GM18498 (cell line): ENCODE results near the gene IL34.

Experiments
- ATAC-seq: cut with Tn5 transposase; IDR thresholded peaks from one replicate; pipeline ENCODE4 v1.9.1; 2021; ENCODE audit warnings: mild to moderate bottlenecking, moderate library complexity; ENCODE audit not compliant: unreplicated experiment

The IL34 gene

GRCh38 chr16:70687102-70687511, 40.7 kb downstream of the IL34 start:
- no peak for ATAC-seq

- ATAC-seq = no peak
Measured at GRCh38 chr16:70687671-70688245, 41.4 kb downstream of the IL34 start.

- ATAC-seq = no peak
Measured at GRCh38 chr16:70688246-70688742, 41.9 kb downstream of the IL34 start.

- no peak for ATAC-seq
Measured at GRCh38 chr16:70689035-70689969, 42.9 kb downstream of the IL34 start.

- no peak for ATAC-seq
Measured at GRCh38 chr16:70689970-70690891, 43.9 kb downstream of the IL34 start.

GRCh38 chr16:70691223-70692129, 45.1 kb downstream of the IL34 start:
- no peak for ATAC-seq

- ATAC-seq = no peak
Measured at GRCh38 chr16:70692130-70692872, 45.9 kb downstream of the IL34 start.

GRCh38 chr16:70692873-70693671, 46.7 kb downstream of the IL34 start:
- no peak for ATAC-seq

- no peak for ATAC-seq
Measured at GRCh38 chr16:70694088-70694867, 47.9 kb downstream of the IL34 start.

GRCh38 chr16:70694868-70695218, 48.5 kb downstream of the IL34 start:
- no peak for ATAC-seq

GRCh38 chr16:70695331-70696070, 49.1 kb downstream of the IL34 start:
- ATAC-seq = no peak

- ATAC-seq = no peak
Measured at GRCh38 chr16:70696355-70696754, 50.0 kb downstream of the IL34 start.

GRCh38 chr16:70696952-70697593, 50.7 kb downstream of the IL34 start:
- ATAC-seq = no peak

GRCh38 chr16:70697594-70698170, 51.3 kb downstream of the IL34 start:
- ATAC-seq = no peak

- ATAC-seq = no peak
Measured at GRCh38 chr16:70698901-70699300, 52.5 kb downstream of the IL34 start.

- ATAC-seq = no peak
Measured at GRCh38 chr16:70699696-70700095, 53.3 kb downstream of the IL34 start.
